Activated CD8-positive, alpha-beta memory T cell treated with anti-CD3 and anti-CD28 coated beads for 24 hours (primary cell): ENCODE data around the gene CCNI2.
A peak's percentile ranks its signal among the peaks of the same experiment; 100 is the strongest.

Source experiments
- DNase-seq: peaks from one replicate; pipeline ENCODE4 v3.0.0-alpha.2; 2020

The CCNI2 gene

GRCh38 chr5:132765311-132766019, 18.2 kb downstream of the CCNI2 start:
- DNase-seq: peak; percentile 51

- DNase-seq: peak; percentile 51
These were observed 19.0 kb downstream of the CCNI2 start for GRCh38 chr5:132766020-132766805.

DNA sequence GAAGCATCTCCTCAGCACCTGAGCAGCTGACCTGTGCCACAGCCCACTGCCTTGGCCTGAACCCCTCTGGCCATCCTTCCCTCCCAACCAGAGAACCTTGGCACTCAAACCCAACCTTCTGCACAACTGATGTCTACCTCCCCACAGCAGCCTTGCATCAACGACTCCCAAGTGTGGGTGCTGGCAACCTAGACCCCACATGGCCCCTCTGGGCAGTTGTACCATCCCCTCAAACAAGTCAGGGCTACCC, 19.5 kb downstream of the CCNI2 start:
- DNase-seq: no peak

- no peak for DNase-seq
These were observed 19.9 kb downstream of the CCNI2 start for GRCh38 chr5:132767150-132767549.

DNA sequence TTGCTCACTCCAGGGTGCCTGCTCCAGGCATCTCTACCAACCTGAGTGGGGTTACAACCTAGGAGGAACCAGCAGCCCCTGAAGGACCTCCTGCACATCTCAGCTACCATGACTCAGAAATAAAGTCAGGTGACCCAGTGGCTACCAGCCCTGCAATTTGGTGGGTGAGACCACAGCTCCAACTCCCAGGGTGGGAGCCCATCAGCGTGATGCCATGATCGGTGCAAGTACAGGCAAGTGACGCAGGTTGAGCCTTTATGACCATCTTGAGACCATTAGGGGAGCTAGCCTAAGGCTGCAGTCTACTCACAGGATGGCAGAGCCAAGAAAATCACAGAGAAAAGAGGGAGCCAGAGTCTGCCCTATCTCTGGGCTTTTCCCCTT, 21.3 kb downstream of the CCNI2 start:
- no peak for DNase-seq

DNA sequence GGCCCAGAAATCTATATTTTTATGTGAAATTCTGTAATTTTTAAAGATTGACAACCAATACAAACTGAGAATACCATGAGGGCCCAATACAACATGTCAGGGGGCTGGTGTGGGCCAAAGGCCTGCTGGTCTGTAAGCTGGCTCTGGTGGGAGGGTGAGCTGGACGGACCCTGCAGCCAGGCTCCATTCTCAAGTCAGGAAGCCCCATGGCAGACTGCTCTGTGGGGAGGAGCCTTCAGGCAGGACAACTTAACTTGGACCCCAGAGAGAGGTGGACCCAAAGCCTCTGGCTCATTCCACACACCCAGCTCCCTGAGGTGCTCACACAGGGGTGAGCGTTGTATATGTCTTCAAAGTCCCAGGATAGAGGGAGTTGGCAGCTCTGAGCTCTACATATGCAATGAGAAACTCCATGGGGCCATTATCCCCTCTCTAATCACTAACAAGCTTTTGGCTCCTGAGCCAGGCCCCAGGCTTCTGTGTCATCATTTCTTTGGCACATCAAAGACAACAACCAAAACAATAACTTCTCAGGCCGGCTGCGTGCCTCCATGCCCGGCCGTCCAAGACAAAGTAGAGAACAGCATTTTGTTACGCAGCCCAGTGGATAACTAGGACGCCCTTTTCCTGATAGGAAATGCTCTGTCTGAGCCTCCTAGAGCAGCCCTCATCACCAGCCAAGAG, 23.4 kb downstream of the CCNI2 start:
- DNase-seq: no peak

DNA sequence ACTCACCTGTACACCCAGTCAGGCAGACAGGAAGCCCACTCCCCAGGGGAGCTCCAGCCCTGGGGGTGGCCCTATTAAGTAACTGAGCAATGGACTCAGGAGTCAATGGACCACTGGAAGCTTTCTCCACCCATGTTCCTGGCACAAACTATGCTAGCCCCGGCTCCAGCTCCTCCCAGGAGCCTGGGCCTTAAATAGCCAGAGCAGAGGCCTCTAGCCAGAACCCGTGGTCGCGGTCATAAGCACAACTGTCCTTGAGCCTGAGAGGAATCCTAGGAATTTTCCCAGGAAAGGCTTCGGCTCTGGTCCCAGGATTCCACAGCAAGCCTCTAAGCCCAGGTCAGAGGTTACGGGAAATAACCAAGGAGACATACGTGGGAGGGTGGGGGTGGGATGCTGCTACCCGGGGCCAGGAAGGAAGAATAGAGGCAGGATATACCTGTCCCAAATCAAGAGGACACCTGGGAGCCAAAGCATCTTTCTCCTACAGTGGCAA, 24.3 kb downstream of the CCNI2 start:
- DNase-seq: no peak

GRCh38 chr5:132772291-132773070, 25.3 kb downstream of the CCNI2 start:
- DNase-seq: no peak

GRCh38 chr5:132773114-132773513, 25.9 kb downstream of the CCNI2 start:
- no peak for DNase-seq

DNA sequence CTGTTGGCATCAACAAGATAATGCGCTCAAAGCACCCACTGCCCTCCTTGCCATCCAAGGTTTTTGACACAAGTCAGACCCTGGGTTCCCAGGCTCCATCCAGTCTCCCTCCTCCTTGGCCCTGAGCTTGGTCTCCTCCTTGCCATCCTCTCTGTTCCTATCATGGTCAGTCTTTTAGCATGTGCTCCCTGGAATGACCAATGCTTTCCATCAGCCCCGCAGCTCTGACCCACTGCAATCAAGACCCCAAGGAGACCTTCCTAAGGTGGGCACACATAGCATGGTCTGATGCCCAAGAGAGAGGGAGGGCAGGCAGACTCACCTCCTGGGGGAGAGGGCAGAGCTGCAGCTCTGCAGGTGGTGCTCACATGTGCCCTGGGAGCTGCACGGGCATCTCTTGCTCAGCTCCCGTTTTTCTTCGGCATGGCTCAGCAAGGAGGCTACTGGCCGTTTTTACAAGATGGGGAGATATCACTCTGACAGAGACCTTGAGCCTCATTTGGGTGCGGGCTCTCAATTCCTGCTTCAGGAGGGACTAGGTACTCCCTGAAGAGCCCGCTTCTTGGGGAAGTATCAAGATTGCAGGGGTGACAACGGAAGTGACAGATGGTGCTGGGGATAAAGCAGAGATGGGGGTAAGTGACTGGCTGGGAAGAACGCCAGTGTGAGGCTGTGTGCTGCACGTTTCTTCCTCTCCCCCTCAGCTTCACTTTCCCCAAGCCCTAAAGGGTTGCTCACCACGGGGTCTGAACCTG, 26.6 kb downstream of the CCNI2 start:
- DNase-seq: no peak

DNA sequence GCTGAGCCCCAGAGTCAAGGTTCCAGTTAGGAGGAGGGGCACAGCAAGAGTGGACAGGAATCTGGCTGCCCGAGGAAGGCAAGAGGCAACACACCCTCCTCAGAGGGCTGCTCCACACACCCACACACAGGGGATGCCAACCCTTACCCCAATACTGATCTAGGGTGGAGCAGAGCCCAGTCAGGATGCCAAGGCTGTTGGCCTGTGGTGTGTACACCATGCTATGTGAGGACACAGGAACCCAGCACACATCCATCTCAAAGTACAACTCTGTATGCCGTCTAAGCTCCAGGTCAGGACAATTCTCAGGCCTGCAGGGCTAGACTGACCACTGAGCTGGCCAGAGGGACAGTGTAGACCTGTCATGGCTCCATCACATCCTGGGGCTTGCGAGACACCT, 27.2 kb downstream of the CCNI2 start:
- no peak for DNase-seq

DNA sequence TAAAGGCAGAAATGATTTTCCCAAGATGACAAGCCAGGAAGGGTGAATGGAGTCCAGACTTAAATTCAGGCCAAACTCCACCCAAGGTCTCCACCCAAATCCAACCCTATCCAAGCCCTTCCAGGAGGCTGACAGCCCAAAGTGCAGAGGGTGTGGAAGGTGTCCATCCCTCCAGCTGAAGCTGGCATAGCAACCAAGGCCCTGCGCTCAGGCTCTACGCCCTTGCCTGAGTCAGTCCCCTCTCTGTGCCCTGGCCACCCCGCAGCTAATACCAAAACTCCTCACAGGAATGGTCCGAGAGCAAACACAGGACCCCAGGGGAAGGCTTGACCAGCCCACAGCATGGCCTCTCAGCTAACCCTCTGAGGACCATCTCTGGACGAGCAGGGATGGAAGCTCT, 27.7 kb downstream of the CCNI2 start:
- DNase-seq: no peak

DNA sequence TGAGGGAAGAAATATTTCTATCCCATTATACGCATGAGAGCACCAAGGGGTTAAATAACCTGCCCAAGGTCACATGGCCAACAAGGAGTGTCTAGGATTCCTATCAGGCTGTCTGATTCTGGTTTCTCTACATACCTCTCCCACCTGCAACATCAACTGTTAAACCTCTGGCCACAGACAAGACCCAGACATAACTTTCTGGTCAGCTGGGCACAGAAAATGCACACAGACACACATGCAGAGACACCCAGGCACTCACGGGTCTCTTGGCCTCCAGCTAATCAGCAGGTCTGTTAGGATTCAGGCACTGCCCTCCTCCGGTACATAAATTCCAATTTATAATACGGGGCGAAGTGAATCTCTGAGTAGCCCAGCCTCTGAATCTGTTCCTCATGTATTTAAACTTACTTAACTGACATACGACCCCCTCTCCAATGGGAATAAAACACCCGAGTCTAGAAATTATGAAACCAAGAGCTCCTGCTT, 28.3 kb downstream of the CCNI2 start:
- DNase-seq: no peak

DNA sequence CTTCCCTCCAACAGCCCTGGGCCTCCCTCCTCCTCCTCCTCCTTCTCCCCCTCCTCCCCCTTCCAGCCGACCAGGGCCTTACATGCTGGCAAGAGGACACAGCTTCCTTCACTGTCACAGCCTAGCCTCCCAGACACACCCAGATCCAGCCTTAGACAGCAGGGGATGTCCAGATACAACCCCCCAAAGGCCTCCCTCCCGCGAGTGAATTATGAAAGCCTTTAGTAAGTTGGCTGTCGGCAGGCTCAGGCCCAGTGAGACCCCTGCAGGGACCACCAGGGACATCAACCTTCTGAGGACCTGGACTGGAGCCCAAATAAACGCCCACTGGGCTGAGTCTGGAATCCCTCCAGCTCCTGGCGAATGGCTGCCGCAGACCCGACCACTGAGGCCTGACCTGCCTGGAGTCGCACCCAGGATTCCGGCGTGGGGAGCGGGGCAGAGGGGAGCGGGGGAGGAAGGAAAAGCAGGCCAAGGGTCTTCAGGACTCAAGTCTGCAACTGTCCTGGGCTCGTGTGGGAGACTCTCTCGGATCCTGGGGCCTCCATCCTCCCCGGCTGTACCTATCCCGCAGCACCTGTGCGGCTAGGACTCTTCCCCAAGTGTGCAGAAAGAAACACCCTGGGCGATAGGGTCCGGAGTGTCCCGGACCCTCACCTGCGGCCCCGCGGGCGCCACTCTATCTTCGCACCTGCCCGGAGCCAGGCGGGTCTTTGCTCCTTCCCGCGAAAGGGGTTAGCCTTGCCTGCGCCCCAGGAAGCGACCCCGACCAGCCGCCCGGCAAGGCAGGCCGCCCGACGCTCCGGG, 29.1 kb downstream of the CCNI2 start:
- peak; percentile 63 for DNase-seq

- DNase-seq: no peak
These were observed 29.6 kb downstream of the CCNI2 start for GRCh38 chr5:132776938-132777208.

DNA sequence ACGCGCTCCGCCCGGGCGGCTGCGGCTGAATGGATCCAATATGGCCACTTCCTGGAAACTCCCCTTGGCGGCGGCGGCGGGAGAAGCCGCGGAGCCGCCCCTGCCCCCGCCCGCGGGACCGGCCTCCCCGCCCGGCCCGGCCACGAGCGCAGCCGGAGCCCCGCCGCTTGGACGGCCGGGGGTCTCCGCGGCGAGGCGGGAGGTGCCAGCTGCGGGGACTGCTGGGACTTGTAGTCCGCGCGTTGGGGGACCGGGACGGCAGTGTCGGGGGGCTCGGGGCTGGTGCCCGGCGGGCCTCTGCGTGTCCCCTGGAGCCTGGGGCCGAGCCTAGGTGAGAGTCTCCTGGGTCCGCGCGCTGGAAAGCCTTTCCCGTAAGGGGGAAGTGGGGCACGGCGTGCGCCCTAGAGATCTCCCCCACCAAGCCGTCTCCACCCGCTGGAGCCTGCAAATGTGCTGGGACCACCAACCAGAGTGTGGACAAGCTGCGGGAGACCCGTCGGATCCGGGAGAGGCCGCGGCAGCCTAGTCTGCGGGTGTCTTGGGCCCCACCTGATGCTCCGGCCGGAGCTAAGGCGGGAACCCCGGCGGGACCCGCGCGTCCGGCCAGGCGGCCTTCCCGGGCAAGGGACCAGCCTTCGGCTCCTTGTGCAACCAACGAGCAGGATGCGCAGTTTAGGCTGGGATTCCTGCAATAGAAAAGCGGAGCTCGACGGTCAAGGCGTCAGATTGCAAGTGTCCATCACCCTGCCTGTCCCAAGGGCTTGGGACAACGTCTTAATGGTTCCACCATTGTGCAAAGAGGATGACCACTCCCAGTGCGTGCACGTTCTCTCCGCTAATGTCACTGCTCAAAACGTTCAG, 30.2 kb downstream of the CCNI2 start, which contains the start of gene SEPTIN8:
Gene SEPTIN8 (minus strand): TSS at position 31 of the 861 bp plus-strand sequence. CDS start 102 bp downstream, outside the sequence.
- peak; percentile 82 for DNase-seq

DNA sequence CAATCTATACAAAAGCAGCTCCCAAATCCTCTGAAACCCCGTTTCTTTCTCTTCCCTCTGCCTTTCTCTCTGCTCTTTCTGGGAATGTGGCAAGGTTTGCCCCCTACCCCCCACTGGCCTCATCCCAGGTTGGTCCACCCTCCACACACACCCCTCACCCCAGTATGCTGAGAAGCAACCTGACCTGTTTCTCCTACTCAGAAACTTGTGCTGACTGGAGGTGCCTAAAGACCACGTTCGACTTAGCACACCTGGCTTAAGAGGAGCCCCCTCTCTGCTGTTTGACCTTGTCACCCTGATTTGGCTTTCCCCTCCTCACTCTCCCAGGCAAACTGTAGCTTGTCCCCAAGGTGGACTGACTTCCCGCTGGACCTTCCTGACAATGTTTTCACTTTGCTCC, 30.9 kb downstream of the CCNI2 start:
- no peak for DNase-seq

GRCh38 chr5:132778856-132779255, 31.6 kb downstream of the CCNI2 start:
- no peak for DNase-seq

DNA sequence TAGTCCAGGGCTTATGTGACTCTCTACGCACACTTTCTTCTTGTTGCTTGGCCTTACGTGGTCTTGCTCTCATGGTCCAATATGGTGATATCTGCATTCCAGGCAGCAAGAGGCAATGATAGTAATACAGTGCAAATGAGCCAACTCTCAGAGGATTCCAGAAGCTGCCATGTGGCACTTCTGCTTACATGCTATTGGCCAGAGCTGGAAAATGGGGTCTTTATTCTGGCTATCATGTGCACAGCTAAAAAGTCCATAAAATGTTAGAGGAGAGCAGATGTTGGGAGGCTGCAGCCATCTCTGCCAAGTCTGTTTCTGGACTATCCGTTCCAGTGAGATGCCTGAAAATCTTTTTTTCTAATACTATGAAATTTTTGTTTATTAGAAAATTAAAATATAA, 32.7 kb downstream of the CCNI2 start:
- DNase-seq: no peak

DNA sequence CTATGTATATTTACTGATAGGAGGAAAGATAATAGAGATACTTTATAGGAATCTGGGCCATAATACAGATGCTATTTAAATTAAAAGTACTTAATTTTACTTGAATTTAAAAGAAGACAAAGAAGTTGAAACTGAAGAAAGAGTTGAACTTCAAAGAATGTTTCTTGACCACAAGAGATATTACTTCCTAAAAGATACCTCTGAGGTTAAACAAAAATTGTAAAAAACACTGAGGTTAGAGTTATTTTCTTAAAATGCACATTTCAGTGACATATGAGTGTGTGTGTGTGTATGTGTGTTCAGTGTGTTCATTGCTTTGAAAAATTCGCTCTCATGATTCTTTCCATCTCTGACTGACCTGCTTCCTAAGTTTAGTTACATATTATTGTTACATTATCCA, 33.4 kb downstream of the CCNI2 start:
- no peak for DNase-seq

DNA sequence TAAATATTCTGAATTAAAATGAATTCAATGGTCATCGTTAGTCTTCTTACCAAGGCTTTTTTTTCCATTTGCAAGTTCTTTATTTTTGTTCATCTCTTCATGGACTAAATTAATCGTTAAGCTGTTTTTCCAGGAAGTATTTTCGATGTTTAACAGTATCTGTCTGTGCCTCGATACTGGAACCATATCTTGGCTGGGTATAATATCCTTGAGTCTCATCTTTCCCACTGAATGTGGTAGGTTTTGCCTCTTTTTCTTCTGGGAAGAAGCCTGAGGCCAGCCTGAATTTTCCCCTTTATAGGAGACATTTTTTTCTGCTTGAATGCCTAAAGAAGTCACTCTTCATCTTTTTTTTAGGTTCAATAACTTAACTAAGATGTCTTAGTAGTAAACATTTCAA, 33.8 kb downstream of the CCNI2 start:
- no peak for DNase-seq
